Measurements from ENCODE around the gene PTPN23.
A peak's percentile ranks its signal among the peaks of the same experiment; 100 is the strongest.
"Not testable (repeated sequence)": the region's sequence is repeated elsewhere in the genome, so short reads cannot be mapped to it uniquely, and the experiment has no call there.

Gene PTPN23

GRCh38 chr3:47366833-47367232, 14.0 kb upstream of the PTPN23 start:
- no peak for TF ChIP-seq EZH2 (optimal IDR thresholded peaks at IDR 0.05; ENCODE audit: low read depth, low read length)
- TF ChIP-seq CTCF (IDR thresholded peaks at IDR 0.05; ENCODE audit: low read length), result no peak
- TF ChIP-seq EZH2phosphoT487 (IDR thresholded peaks at IDR 0.05; ENCODE audit: low read length), result no peak
- Histone ChIP-seq H2AFZ (ENCODE audit: low read length) (no peak overlapping the region), H3K9me3 (replicated peaks; ENCODE audit: insufficient read depth, low read length) (no peaks in the 10 kb centered on the region), H3F3A (ENCODE audit: insufficient read depth, low read length) (no peaks in the 10 kb centered on the region), H3K4me2 (ENCODE audit: low read depth, low read length) (no peak overlapping the region), H3K27ac (ENCODE audit: low read length) (no peak overlapping the region), H3K36me3 (replicated peaks; ENCODE audit: insufficient read depth, low read length) (no peaks in the 10 kb centered on the region), H3K9ac (ENCODE audit: low read length) (no peak overlapping the region), H3K27me3 (replicated peaks; ENCODE audit: insufficient read depth, low read length) (no peaks in the 10 kb centered on the region), H3K4me3 (ENCODE audit: low read length) (no peak overlapping the region), H3K9me2 (replicated peaks; ENCODE audit: insufficient read depth, low read length) (no peaks in the 10 kb centered on the region), H3K4me1 (ENCODE audit: low read length) (no peaks in the 10 kb centered on the region), H4K20me1 (ENCODE audit: insufficient read depth, low read length) (no peaks in the 10 kb centered on the region), H3K79me2 (ENCODE audit: low read length) (no peaks in the 10 kb centered on the region)
- no peak for DNase-seq

GRCh38 chr3:47367631-47368030, 13.2 kb upstream of the PTPN23 start:
- Histone ChIP-seq H3K79me2 (ENCODE audit: low read length) (no peaks in the 10 kb centered on the region), H3K9me2 (replicated peaks; ENCODE audit: insufficient read depth, low read length) (no peaks in the 10 kb centered on the region), H3K27me3 (replicated peaks; ENCODE audit: insufficient read depth, low read length) (no peaks in the 10 kb centered on the region), H3K4me2 (ENCODE audit: low read depth, low read length) (no peak overlapping the region), H3K27ac (ENCODE audit: low read length) (no peak overlapping the region), H3K4me3 (ENCODE audit: low read length) (no peak overlapping the region), H3K36me3 (replicated peaks; ENCODE audit: insufficient read depth, low read length) (no peaks in the 10 kb centered on the region), H3K9ac (ENCODE audit: low read length) (no peak overlapping the region), H3K4me1 (ENCODE audit: low read length) (no peaks in the 10 kb centered on the region), H3F3A (ENCODE audit: insufficient read depth, low read length) (no peaks in the 10 kb centered on the region), H4K20me1 (ENCODE audit: insufficient read depth, low read length) (no peaks in the 10 kb centered on the region), H3K9me3 (replicated peaks; ENCODE audit: insufficient read depth, low read length) (no peaks in the 10 kb centered on the region), H2AFZ (ENCODE audit: low read length) (no peak overlapping the region)
- DNase-seq, result no peak
- no peak for TF ChIP-seq EZH2 (optimal IDR thresholded peaks at IDR 0.05; ENCODE audit: low read depth, low read length)
- TF ChIP-seq CTCF (IDR thresholded peaks at IDR 0.05; ENCODE audit: low read length), result no peak
- TF ChIP-seq EZH2phosphoT487 (IDR thresholded peaks at IDR 0.05; ENCODE audit: low read length), result no peak

GRCh38 chr3:47370020-47370419, 10.8 kb upstream of the PTPN23 start:
- H3K9ac ChIP-seq (ENCODE audit: low read length); H2AFZ ChIP-seq (ENCODE audit: low read length); H3K36me3 ChIP-seq (replicated peaks; ENCODE audit: insufficient read depth, low read length); DNase-seq; H3F3A ChIP-seq (ENCODE audit: insufficient read depth, low read length); H4K20me1 ChIP-seq (ENCODE audit: insufficient read depth, low read length); H3K27ac ChIP-seq (ENCODE audit: low read length); H3K4me2 ChIP-seq (ENCODE audit: low read depth, low read length); H3K4me1 ChIP-seq (ENCODE audit: low read length); H3K9me2 ChIP-seq (replicated peaks; ENCODE audit: insufficient read depth, low read length); H3K27me3 ChIP-seq (replicated peaks; ENCODE audit: insufficient read depth, low read length); H3K9me3 ChIP-seq (replicated peaks; ENCODE audit: insufficient read depth, low read length); H3K79me2 ChIP-seq (ENCODE audit: low read length); H3K4me3 ChIP-seq (ENCODE audit: low read length): not testable (repeated sequence)

GRCh38 chr3:47370887-47371697, 9.7 kb upstream of the PTPN23 start:
- Histone ChIP-seq H4K20me1 (ENCODE audit: insufficient read depth, low read length) (no peaks in the 10 kb centered on the region), H3K27ac (ENCODE audit: low read length) (no peak overlapping the region), H3K27me3 (replicated peaks; ENCODE audit: insufficient read depth, low read length) (no peaks in the 10 kb centered on the region), H3K4me1 (ENCODE audit: low read length) (no peaks in the 10 kb centered on the region), H3K36me3 (replicated peaks; ENCODE audit: insufficient read depth, low read length) (no peaks in the 10 kb centered on the region), H3K79me2 (ENCODE audit: low read length) (no peaks in the 10 kb centered on the region), H3K4me3 (ENCODE audit: low read length) (no peak overlapping the region), H3F3A (ENCODE audit: insufficient read depth, low read length) (no peaks in the 10 kb centered on the region), H2AFZ (ENCODE audit: low read length) (no peak overlapping the region), H3K4me2 (ENCODE audit: low read depth, low read length) (no peak overlapping the region), H3K9ac (ENCODE audit: low read length) (no peak overlapping the region), H3K9me2 (replicated peaks; ENCODE audit: insufficient read depth, low read length) (no peaks in the 10 kb centered on the region), H3K9me3 (replicated peaks; ENCODE audit: insufficient read depth, low read length) (no peaks in the 10 kb centered on the region)
- peak; percentile 10 for DNase-seq
- TF ChIP-seq EZH2 (optimal IDR thresholded peaks at IDR 0.05; ENCODE audit: low read depth, low read length) (no peak), CTCF (IDR thresholded peaks at IDR 0.05; ENCODE audit: low read length) (peak; percentile 20)
